OCI-LY1 (cell line): ENCODE results near the gene HDAC8.
"Not testable (repeated sequence)": the region's sequence is repeated elsewhere in the genome, so short reads cannot be mapped to it uniquely, and the experiment has no call there.

ENCODE experiments used
- H2AFZ ChIP-seq: fragments of 200-600 bp; sonication (generic), shearing (Covaris generic); 2 replicates; pipeline ENCODE4 v1.6.0; 2014; ENCODE audit warnings: antibody characterized with exemption, mild to moderate bottlenecking, low read length
- H3F3A ChIP-seq: fragments of 200-600 bp; sonication (generic), shearing (Covaris generic); 2 replicates; pipeline ENCODE4 v1.6.0; 2014; ENCODE audit warnings: mild to moderate bottlenecking, antibody characterized with exemption, low read length, moderate library complexity; ENCODE audit not compliant: insufficient read depth
- H3K27ac ChIP-seq: fragments of 200-600 bp; sonication (generic); 2 replicates; pipeline ENCODE4 v1.5.1; 2014; ENCODE audit warnings: low read length, mixed run types, mild to moderate bottlenecking, low read depth; ENCODE audit not compliant: poor library complexity, severe bottlenecking
- H3K27me3 ChIP-seq: fragments of 200-600 bp; sonication (generic); 2 replicates; pipeline ENCODE4 v1.6.0; 2014; ENCODE audit warnings: antibody characterized with exemption, mild to moderate bottlenecking, low read length, moderate library complexity; ENCODE audit not compliant: insufficient read depth
- H3K36me3 ChIP-seq: fragments of 200-600 bp; sonication (generic); 2 replicates; pipeline ENCODE4 v1.6.1; 2014; ENCODE audit warnings: mild to moderate bottlenecking, antibody characterized with exemption, low read length, moderate library complexity, mixed read lengths; ENCODE audit not compliant: insufficient read depth
- H3K4me1 ChIP-seq: fragments of 200-600 bp; sonication (generic); 2 replicates; pipeline ENCODE4 v1.5.1; 2014; ENCODE audit warnings: mild to moderate bottlenecking, low read length, moderate library complexity; ENCODE audit not compliant: insufficient read depth, severe bottlenecking
- H3K4me2 ChIP-seq: fragments of 200-600 bp; sonication (generic), shearing (Covaris generic); 2 replicates; pipeline ENCODE4 v1.6.1; 2014; ENCODE audit warnings: low read length
- H3K4me3 ChIP-seq: fragments of 200-600 bp; sonication (generic); 2 replicates; pipeline ENCODE4 v1.5.1; 2014; ENCODE audit warnings: low read length, low read depth, mild to moderate bottlenecking, mixed read lengths; ENCODE audit not compliant: poor library complexity, severe bottlenecking
- H3K79me2 ChIP-seq: fragments of 200-600 bp; shearing (Covaris generic); 2 replicates; pipeline ENCODE4 v1.6.1; 2016; ENCODE audit warnings: mixed run types, low read length, mixed read lengths; ENCODE audit not compliant: insufficient read depth
- H3K9ac ChIP-seq: fragments of 200-600 bp; sonication (generic), shearing (Covaris generic); 2 replicates; pipeline ENCODE4 v1.6.1; 2014; ENCODE audit warnings: mild to moderate bottlenecking, low read length, mixed read lengths
- H3K9me2 ChIP-seq: fragments of 200-600 bp; sonication (generic), shearing (Covaris generic); 2 replicates; pipeline ENCODE4 v1.6.1; 2014; ENCODE audit warnings: low read depth, mild to moderate bottlenecking, low read length, mixed read lengths
- H3K9me3 ChIP-seq: fragments of 200-600 bp; shearing (Covaris generic); 2 replicates; pipeline ENCODE4 v1.6.1; 2014; ENCODE audit warnings: low read length, mixed read lengths
- H4K20me1 ChIP-seq: fragments of 200-600 bp; sonication (generic), shearing (Covaris generic); 2 replicates; pipeline ENCODE4 v1.6.0; 2016; ENCODE audit warnings: mild to moderate bottlenecking, low read length; ENCODE audit not compliant: insufficient read depth
- EZH2 ChIP-seq: fragments of 200-600 bp; sonication (generic), shearing (Covaris generic); IDR thresholded peaks from 2 replicates; pipeline ENCODE4 v1.8.0; 2017; ENCODE audit warnings: borderline replicate concordance, mixed run types, mild to moderate bottlenecking, antibody characterized with exemption, low read length, moderate library complexity, mixed read lengths
- TF ChIP-seq, protein P1 (sequence below): fragments of 200-600 bp; sonication (generic), shearing (Covaris generic); IDR thresholded peaks from 2 replicates; pipeline ENCODE4 v1.5.1; 2017; ENCODE audit warnings: mild to moderate bottlenecking, antibody characterized with exemption, low read length, moderate library complexity, mixed read lengths

HDAC8 gene

GRCh38 chrX:72604705-72605104 lies 32.1 kb upstream of the HDAC8 start:
- H3F3A ChIP-seq, result no peaks in the 10 kb centered on the region
- TF ChIP-seq EZH2, result no peak
- TF ChIP-seq, protein P1, sequence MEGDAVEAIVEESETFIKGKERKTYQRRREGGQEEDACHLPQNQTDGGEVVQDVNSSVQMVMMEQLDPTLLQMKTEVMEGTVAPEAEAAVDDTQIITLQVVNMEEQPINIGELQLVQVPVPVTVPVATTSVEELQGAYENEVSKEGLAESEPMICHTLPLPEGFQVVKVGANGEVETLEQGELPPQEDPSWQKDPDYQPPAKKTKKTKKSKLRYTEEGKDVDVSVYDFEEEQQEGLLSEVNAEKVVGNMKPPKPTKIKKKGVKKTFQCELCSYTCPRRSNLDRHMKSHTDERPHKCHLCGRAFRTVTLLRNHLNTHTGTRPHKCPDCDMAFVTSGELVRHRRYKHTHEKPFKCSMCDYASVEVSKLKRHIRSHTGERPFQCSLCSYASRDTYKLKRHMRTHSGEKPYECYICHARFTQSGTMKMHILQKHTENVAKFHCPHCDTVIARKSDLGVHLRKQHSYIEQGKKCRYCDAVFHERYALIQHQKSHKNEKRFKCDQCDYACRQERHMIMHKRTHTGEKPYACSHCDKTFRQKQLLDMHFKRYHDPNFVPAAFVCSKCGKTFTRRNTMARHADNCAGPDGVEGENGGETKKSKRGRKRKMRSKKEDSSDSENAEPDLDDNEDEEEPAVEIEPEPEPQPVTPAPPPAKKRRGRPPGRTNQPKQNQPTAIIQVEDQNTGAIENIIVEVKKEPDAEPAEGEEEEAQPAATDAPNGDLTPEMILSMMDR, result no peak
- no peak overlapping the region for H3K27ac ChIP-seq
- no peaks in the 10 kb centered on the region for H4K20me1 ChIP-seq
- H3K9me2 ChIP-seq, result no peaks in the 10 kb centered on the region
- no peak overlapping the region for H3K4me2 ChIP-seq
- no peaks in the 10 kb centered on the region for H3K4me1 ChIP-seq
- H3K4me3 ChIP-seq, result no peak overlapping the region
- H3K79me2 ChIP-seq, result no peaks in the 10 kb centered on the region
- H3K9ac ChIP-seq, result no peak overlapping the region
- H2AFZ ChIP-seq, result no peak overlapping the region
- no peaks in the 10 kb centered on the region for H3K27me3 ChIP-seq
- H3K9me3 ChIP-seq, result no peaks in the 10 kb centered on the region
- H3K36me3 ChIP-seq, result no peaks in the 10 kb centered on the region

DNA sequence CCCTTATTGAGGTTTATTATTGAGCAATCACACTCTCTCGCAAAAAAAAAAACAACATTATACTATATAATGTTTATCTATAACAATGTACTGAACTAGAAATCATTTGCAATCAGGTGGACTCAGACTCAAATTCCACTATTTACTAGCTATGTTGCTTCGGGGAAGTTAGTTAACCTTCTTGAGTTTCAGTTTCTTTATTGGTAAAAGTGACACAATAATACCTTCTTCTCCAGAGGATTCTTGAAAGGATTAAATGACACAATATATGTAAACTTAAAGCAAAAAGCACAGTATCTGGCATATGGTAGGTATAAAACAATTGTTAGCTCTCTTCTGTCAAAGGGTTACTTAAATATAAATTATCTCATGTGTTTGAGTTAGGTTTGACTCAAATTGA lies 31.5 kb upstream of the HDAC8 start:
- no peaks in the 10 kb centered on the region for H3K79me2 ChIP-seq
- no peak overlapping the region for H3K27ac ChIP-seq
- H3K9me2 ChIP-seq, result no peaks in the 10 kb centered on the region
- no peaks in the 10 kb centered on the region for H3F3A ChIP-seq
- H3K9ac ChIP-seq, result no peak overlapping the region
- H3K27me3 ChIP-seq, result no peaks in the 10 kb centered on the region
- no peaks in the 10 kb centered on the region for H4K20me1 ChIP-seq
- no peak overlapping the region for H2AFZ ChIP-seq
- H3K4me1 ChIP-seq, result no peaks in the 10 kb centered on the region
- no peaks in the 10 kb centered on the region for H3K9me3 ChIP-seq
- no peak overlapping the region for H3K4me2 ChIP-seq
- TF ChIP-seq, protein P1, result no peak
- TF ChIP-seq EZH2, result no peak
- no peaks in the 10 kb centered on the region for H3K36me3 ChIP-seq
- H3K4me3 ChIP-seq, result no peak overlapping the region

- H3K9ac ChIP-seq, H3K27ac ChIP-seq, H3K4me2 ChIP-seq, H3K9me3 ChIP-seq, H3K4me1 ChIP-seq, H2AFZ ChIP-seq, H4K20me1 ChIP-seq, H3K79me2 ChIP-seq, H3K27me3 ChIP-seq, H3K36me3 ChIP-seq, H3F3A ChIP-seq, H3K9me2 ChIP-seq, H3K4me3 ChIP-seq: not testable (repeated sequence)
Measured at GRCh38 chrX:72591038-72591437, 18.4 kb upstream of the HDAC8 start.

GRCh38 chrX:72584163-72584562 lies 11.5 kb upstream of the HDAC8 start:
- no peak overlapping the region for H3K27ac ChIP-seq
- H3K9ac ChIP-seq, result no peak overlapping the region
- H3K4me3 ChIP-seq, result no peak overlapping the region
- H3K4me2 ChIP-seq, result no peak overlapping the region
- H3K9me2 ChIP-seq, result no peaks in the 10 kb centered on the region
- no peak for TF ChIP-seq EZH2
- TF ChIP-seq, protein P1, result no peak
- no peaks in the 10 kb centered on the region for H3K9me3 ChIP-seq
- H3K36me3 ChIP-seq, result no peaks in the 10 kb centered on the region
- H2AFZ ChIP-seq, result no peak overlapping the region
- no peaks in the 10 kb centered on the region for H3K27me3 ChIP-seq
- no peaks in the 10 kb centered on the region for H3K4me1 ChIP-seq
- no peaks in the 10 kb centered on the region for H3F3A ChIP-seq
- no peaks in the 10 kb centered on the region for H4K20me1 ChIP-seq
- H3K79me2 ChIP-seq, result no peaks in the 10 kb centered on the region
